Erythroblast (primary cell): ENCODE measurements around the gene CDK17.

Source experiments
- GATA1 ChIP-seq: IDR thresholded peaks from 2 replicates; pipeline ENCODE4 v1.6.1; 2011; ENCODE audit warnings: low read depth, mild to moderate bottlenecking, control low read depth, low read length, moderate library complexity
- POLR2A ChIP-seq: IDR thresholded peaks from 2 replicates; pipeline ENCODE4 v1.6.1; 2011; ENCODE audit warnings: mild to moderate bottlenecking, low read length

- TF ChIP-seq POLR2A, result no peak
- TF ChIP-seq GATA1, result no peak
These were observed 19.5 kb upstream of the CDK17 start for GRCh38 chr12:96419576-96420276.
